ENCODE measurements around the gene GGT6. TPM values are rescaled to one million over a fixed set of nuclear protein-coding genes. Genes with fewer than 3 reads are reported as not detected.

GGT6 gene
- polyA plus RNA-seq, 1 of the 3 experiments (the other 2 are of a cell fraction) = not detected

DNA sequence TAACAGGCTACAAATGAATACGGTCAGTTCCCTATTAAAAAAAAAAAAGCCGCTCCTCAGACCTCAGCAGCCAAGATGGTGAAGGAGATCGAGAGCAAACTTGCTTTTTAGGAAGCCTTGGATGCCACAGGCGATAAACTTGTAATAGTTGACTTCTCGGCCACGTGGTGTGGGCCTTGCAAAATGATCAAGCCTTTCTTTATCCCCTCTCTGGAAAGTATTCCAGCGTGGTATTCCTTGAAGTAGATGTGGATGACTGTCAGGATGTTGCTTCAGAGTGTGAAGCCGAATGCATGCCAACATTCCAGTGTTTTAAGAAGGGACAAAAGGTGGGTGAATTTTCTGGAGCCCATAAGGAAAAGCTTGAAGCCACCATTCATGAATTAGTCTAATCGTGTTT, 11.8 kb upstream of the GGT6 start:
- Histone ChIP-seq H3F3A (replicated peaks; ENCODE audit: insufficient read depth) (no peaks in the 10 kb centered on the region), H3K27ac (ENCODE audit: low read depth in 2 of 2, low read length in 1 of 2) (no peak overlapping the region), H3K9ac (no peak overlapping the region), H3K79me2 (ENCODE audit: insufficient read depth) (no peaks in the 10 kb centered on the region), H3K4me1 (ENCODE audit: control insufficient read depth in 1 of 2, insufficient read depth in 2 of 2, low read depth in 1 of 2, low read length in 1 of 2) (no peaks in the 10 kb centered on the region), H3K4me3 (ENCODE audit: low read depth in 2 of 2, low read length in 1 of 2) (no peak overlapping the region), H3K36me3 (replicated peaks in 1 of 2; ENCODE audit: control insufficient read depth in 1 of 2, insufficient read depth in 2 of 2, low read length in 1 of 2) (no peaks in the 10 kb centered on the region), H3K27me3 (ENCODE audit: insufficient read depth) (peaks cover 24% of the 10 kb centered on the region; the same call in 1 of the 2 replicates), H3K4me2 (no peak overlapping the region), H2AFZ (ENCODE audit: low read depth) (no peak overlapping the region), H3K9me2 (no peaks in the 10 kb centered on the region), H4K20me1 (ENCODE audit: insufficient read depth) (no peaks in the 10 kb centered on the region), H3K9me3 (no peaks in the 10 kb centered on the region)
- TF ChIP-seq FOXJ3 (CRISPR knock-in tag; IDR thresholded peaks at IDR 0.05) = no peak
- TF ChIP-seq MEF2A (IDR thresholded peaks at IDR 0.05; ENCODE audit: borderline replicate concordance, low read depth) = no peak
- no peak for TF ChIP-seq TAF1 (IDR thresholded peaks at IDR 0.05; ENCODE audit: borderline replicate concordance, low read depth, low read length)
- no peak for TF ChIP-seq RCOR1 (IDR thresholded peaks at IDR 0.05; ENCODE audit: low read length)
- TF ChIP-seq, protein P1, sequence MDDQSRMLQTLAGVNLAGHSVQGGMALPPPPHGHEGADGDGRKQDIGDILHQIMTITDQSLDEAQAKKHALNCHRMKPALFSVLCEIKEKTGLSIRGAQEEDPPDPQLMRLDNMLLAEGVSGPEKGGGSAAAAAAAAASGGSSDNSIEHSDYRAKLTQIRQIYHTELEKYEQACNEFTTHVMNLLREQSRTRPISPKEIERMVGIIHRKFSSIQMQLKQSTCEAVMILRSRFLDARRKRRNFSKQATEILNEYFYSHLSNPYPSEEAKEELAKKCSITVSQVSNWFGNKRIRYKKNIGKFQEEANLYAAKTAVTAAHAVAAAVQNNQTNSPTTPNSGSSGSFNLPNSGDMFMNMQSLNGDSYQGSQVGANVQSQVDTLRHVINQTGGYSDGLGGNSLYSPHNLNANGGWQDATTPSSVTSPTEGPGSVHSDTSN (IDR thresholded peaks at IDR 0.05) = no peak
- no peak for TF ChIP-seq SMC3 (IDR thresholded peaks at IDR 0.05; ENCODE audit: low read depth, low read length)
- ChIA-PET CTCF (no interaction called here), POLR2A (no interaction called here)
- 35% methylated on average over 9 of the region's 9 CpGs for WGBS (ENCODE audit: low lambda C conversion rate)
- DNase-seq = no peak

DNA sequence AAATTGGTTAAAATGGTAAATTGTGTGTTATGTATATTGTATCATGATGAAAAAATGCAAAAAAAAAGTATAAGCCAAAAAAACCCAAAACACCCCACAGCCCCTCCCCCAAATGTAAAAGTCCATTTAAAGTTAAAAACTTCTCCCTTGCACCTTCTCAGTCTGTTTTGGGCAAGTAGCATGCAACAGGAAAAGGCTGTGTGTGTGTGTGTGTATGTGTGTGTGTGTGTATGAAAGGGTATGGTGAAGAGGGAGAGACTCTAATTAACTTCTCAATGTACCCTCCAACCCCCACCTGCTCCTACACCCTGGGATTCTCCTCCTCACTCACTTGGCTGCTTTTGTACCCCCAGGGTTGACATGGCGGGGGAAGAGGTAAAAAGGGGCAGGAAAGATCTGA, 9.2 kb upstream of the GGT6 start:
- Histone ChIP-seq H3K79me2 (ENCODE audit: insufficient read depth) (no peaks in the 10 kb centered on the region), H3K9ac (no peak overlapping the region), H3K36me3 (replicated peaks in 1 of 2; ENCODE audit: control insufficient read depth in 1 of 2, insufficient read depth in 2 of 2, low read length in 1 of 2) (no peaks in the 10 kb centered on the region), H3K9me2 (no peaks in the 10 kb centered on the region), H3K4me1 (ENCODE audit: control insufficient read depth in 1 of 2, insufficient read depth in 2 of 2, low read depth in 1 of 2, low read length in 1 of 2) (no peaks in the 10 kb centered on the region), H3K27ac (ENCODE audit: low read depth in 2 of 2, low read length in 1 of 2) (no peak overlapping the region), H2AFZ (ENCODE audit: low read depth) (no peak overlapping the region), H4K20me1 (ENCODE audit: insufficient read depth) (no peaks in the 10 kb centered on the region), H3K9me3 (no peaks in the 10 kb centered on the region), H3K4me3 (ENCODE audit: low read depth in 2 of 2, low read length in 1 of 2) (no peak overlapping the region), H3K4me2 (no peak overlapping the region), H3K27me3 (ENCODE audit: insufficient read depth) (peaks cover 22% of the 10 kb centered on the region; the same call in 1 of the 2 replicates), H3F3A (replicated peaks; ENCODE audit: insufficient read depth) (no peaks in the 10 kb centered on the region)
- 92% methylated on average over 1 of the region's 1 CpG for WGBS (ENCODE audit: low lambda C conversion rate)
- DNase-seq = no peak
- CTCF ChIA-PET = interaction anchor here (0.6 to 6.8 kb wide), 9 partner anchors 12 to 562 kb away, joined by 3 to 237 read pairs (median 4); partner anchors contain the start of gene SMTNL2
- POLR2A ChIA-PET = no interaction called here
- no peak for TF ChIP-seq EP300 (IDR thresholded peaks at IDR 0.05; ENCODE audit: borderline replicate concordance in 1 of 2, low read depth in 1 of 2, low read length in 1 of 2)
- TF ChIP-seq, protein P2, sequence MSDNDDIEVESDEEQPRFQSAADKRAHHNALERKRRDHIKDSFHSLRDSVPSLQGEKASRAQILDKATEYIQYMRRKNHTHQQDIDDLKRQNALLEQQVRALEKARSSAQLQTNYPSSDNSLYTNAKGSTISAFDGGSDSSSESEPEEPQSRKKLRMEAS (IDR thresholded peaks at IDR 0.05; ENCODE audit: low read depth) = no peak
- TF ChIP-seq YY1 (IDR thresholded peaks at IDR 0.05; ENCODE audit: low read depth) = no peak
- no peak for TF ChIP-seq GABPA (IDR thresholded peaks at IDR 0.05; ENCODE audit: low read depth)
- TF ChIP-seq, protein P3, sequence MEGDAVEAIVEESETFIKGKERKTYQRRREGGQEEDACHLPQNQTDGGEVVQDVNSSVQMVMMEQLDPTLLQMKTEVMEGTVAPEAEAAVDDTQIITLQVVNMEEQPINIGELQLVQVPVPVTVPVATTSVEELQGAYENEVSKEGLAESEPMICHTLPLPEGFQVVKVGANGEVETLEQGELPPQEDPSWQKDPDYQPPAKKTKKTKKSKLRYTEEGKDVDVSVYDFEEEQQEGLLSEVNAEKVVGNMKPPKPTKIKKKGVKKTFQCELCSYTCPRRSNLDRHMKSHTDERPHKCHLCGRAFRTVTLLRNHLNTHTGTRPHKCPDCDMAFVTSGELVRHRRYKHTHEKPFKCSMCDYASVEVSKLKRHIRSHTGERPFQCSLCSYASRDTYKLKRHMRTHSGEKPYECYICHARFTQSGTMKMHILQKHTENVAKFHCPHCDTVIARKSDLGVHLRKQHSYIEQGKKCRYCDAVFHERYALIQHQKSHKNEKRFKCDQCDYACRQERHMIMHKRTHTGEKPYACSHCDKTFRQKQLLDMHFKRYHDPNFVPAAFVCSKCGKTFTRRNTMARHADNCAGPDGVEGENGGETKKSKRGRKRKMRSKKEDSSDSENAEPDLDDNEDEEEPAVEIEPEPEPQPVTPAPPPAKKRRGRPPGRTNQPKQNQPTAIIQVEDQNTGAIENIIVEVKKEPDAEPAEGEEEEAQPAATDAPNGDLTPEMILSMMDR (IDR thresholded peaks at IDR 0.05) = no peak
- TF ChIP-seq CHD2 (IDR thresholded peaks at IDR 0.05; ENCODE audit: low read length, partially characterized antibody) = no peak
- TF ChIP-seq, protein P4, sequence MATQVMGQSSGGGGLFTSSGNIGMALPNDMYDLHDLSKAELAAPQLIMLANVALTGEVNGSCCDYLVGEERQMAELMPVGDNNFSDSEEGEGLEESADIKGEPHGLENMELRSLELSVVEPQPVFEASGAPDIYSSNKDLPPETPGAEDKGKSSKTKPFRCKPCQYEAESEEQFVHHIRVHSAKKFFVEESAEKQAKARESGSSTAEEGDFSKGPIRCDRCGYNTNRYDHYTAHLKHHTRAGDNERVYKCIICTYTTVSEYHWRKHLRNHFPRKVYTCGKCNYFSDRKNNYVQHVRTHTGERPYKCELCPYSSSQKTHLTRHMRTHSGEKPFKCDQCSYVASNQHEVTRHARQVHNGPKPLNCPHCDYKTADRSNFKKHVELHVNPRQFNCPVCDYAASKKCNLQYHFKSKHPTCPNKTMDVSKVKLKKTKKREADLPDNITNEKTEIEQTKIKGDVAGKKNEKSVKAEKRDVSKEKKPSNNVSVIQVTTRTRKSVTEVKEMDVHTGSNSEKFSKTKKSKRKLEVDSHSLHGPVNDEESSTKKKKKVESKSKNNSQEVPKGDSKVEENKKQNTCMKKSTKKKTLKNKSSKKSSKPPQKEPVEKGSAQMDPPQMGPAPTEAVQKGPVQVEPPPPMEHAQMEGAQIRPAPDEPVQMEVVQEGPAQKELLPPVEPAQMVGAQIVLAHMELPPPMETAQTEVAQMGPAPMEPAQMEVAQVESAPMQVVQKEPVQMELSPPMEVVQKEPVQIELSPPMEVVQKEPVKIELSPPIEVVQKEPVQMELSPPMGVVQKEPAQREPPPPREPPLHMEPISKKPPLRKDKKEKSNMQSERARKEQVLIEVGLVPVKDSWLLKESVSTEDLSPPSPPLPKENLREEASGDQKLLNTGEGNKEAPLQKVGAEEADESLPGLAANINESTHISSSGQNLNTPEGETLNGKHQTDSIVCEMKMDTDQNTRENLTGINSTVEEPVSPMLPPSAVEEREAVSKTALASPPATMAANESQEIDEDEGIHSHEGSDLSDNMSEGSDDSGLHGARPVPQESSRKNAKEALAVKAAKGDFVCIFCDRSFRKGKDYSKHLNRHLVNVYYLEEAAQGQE (IDR thresholded peaks at IDR 0.05; ENCODE audit: low read depth, low read length) = no peak
- no peak for TF ChIP-seq NFIC (IDR thresholded peaks at IDR 0.05; ENCODE audit: borderline replicate concordance)
- no peak for TF ChIP-seq SMC3 (IDR thresholded peaks at IDR 0.05; ENCODE audit: low read depth, low read length)
- TF ChIP-seq EZH2phosphoT487 (IDR thresholded peaks at IDR 0.05; ENCODE audit: borderline replicate concordance, low read depth) = no peak
- TF ChIP-seq ELF1 (IDR thresholded peaks at IDR 0.05) = no peak
- TF ChIP-seq RAD21 (IDR thresholded peaks at IDR 0.05; ENCODE audit: low read length) = no peak
- TF ChIP-seq MXI1 (IDR thresholded peaks at IDR 0.05; ENCODE audit: low read depth, low read length) = no peak
- TF ChIP-seq, protein P5, sequence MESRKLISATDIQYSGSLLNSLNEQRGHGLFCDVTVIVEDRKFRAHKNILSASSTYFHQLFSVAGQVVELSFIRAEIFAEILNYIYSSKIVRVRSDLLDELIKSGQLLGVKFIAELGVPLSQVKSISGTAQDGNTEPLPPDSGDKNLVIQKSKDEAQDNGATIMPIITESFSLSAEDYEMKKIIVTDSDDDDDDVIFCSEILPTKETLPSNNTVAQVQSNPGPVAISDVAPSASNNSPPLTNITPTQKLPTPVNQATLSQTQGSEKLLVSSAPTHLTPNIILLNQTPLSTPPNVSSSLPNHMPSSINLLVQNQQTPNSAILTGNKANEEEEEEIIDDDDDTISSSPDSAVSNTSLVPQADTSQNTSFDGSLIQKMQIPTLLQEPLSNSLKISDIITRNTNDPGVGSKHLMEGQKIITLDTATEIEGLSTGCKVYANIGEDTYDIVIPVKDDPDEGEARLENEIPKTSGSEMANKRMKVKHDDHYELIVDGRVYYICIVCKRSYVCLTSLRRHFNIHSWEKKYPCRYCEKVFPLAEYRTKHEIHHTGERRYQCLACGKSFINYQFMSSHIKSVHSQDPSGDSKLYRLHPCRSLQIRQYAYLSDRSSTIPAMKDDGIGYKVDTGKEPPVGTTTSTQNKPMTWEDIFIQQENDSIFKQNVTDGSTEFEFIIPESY (IDR thresholded peaks at IDR 0.05; ENCODE audit: borderline replicate concordance, low read depth) = no peak

All from SK-N-SH (cell line).